MM.1S (cell line): Measurements from ENCODE around the gene SELENOV.

Experiments used
- CTCF ChIP-seq: fragments of 300-600 bp; sonication (generic); IDR thresholded peaks from 2 replicates; pipeline ENCODE4 v1.5.1; 2016; ENCODE audit warnings: antibody characterized with exemption, low read length, mixed read lengths
- EZH2 ChIP-seq: fragments of 300-600 bp; sonication (generic); optimal IDR thresholded peaks from 2 replicates; pipeline ENCODE3; 2017; ENCODE audit warnings: low read depth, mild to moderate bottlenecking, antibody characterized with exemption, low read length, mixed read lengths
- EZH2phosphoT487 ChIP-seq: fragments of 300-600 bp; sonication (generic); IDR thresholded peaks from 2 replicates; pipeline ENCODE4 v1.6.1; 2018; ENCODE audit warnings: antibody characterized with exemption, low read length

GRCh38 chr19:39518458-39518857, 3.5 kb downstream of the SELENOV start:
- TF ChIP-seq CTCF, result no peak
- no peak for TF ChIP-seq EZH2phosphoT487
- no peak for TF ChIP-seq EZH2
